Measurements from ENCODE around the gene DPF3. TPM values are rescaled to one million over a fixed set of nuclear protein-coding genes. Genes with fewer than 3 reads are reported as not detected.

The DPF3 gene
- total and polyA plus RNA-seq, 4 donors: 0.17 to 3.9 (median 0.52) TPM

GRCh38 chr14:72847721-72848120 lies 46.2 kb downstream of the DPF3 start:
- Histone ChIP-seq H3K36me3 (ENCODE audit: control insufficient read depth in 4 of 4, insufficient read depth in 4 of 4, low read length in 4 of 4) (no peaks in the 10 kb centered on the region), H3K4me3 (no peak overlapping the region), H3K9ac (ENCODE audit: insufficient read depth in 1 of 2, low read length in 2 of 2) (no peak overlapping the region), H3K27ac (ENCODE audit: low read depth in 1 of 2, low read length in 1 of 2) (no peak overlapping the region), H3K27me3 (ENCODE audit: control insufficient read depth in 3 of 3, insufficient read depth in 3 of 3, low read length in 2 of 3) (no peaks in the 10 kb centered on the region), H3K4me1 (ENCODE audit: control insufficient read depth in 5 of 5, insufficient read depth in 5 of 5, low read length in 5 of 5) (peaks cover 0 to 16% (median 0%) of the 10 kb centered on the region in 5 donors), H3K9me3 (ENCODE audit: control insufficient read depth in 4 of 4, insufficient read depth in 3 of 4, low read length in 3 of 4) (no peaks in the 10 kb centered on the region)
- DNase-seq (no peak), ATAC-seq (ENCODE audit: insufficient read depth, low FRiP score) (no peak)
- no peak for TF ChIP-seq CTCF (IDR thresholded peaks at IDR 0.05; ENCODE audit: control extremely low read depth, extremely low read depth)
- 96 to 97% methylated on average over 4 of the region's 4 CpGs for WGBS, 2 donors

GRCh38 chr14:72845683-72846082 lies 48.2 kb downstream of the DPF3 start:
- no peak for ATAC-seq (ENCODE audit: insufficient read depth, low FRiP score)
- no peaks in the 10 kb centered on the region for H3K9me3 ChIP-seq (ENCODE audit: control insufficient read depth in 4 of 4, insufficient read depth in 3 of 4, low read length in 3 of 4)
- H3K4me1 ChIP-seq (ENCODE audit: control insufficient read depth in 5 of 5, insufficient read depth in 5 of 5, low read length in 5 of 5): peaks cover 0 to 11% (median 0%) of the 10 kb centered on the region in 5 donors
- H3K4me3 ChIP-seq: no peak overlapping the region
- 84 to 89% methylated on average over 4 of the region's 4 CpGs for WGBS, 2 donors
- no peaks in the 10 kb centered on the region for H3K36me3 ChIP-seq (ENCODE audit: control insufficient read depth in 4 of 4, insufficient read depth in 4 of 4, low read length in 4 of 4)
- H3K27me3 ChIP-seq (ENCODE audit: control insufficient read depth in 3 of 3, insufficient read depth in 3 of 3, low read length in 2 of 3): no peaks in the 10 kb centered on the region
- H3K27ac ChIP-seq (ENCODE audit: low read depth in 1 of 2, low read length in 1 of 2): no peak overlapping the region
- no peak for TF ChIP-seq CTCF (IDR thresholded peaks at IDR 0.05; ENCODE audit: control extremely low read depth, extremely low read depth)
- DNase-seq: no peak
- H3K9ac ChIP-seq (ENCODE audit: insufficient read depth in 1 of 2, low read length in 2 of 2): no peak overlapping the region

GRCh38 chr14:72845196-72845595 lies 48.7 kb downstream of the DPF3 start:
- Histone ChIP-seq H3K36me3 (ENCODE audit: control insufficient read depth in 4 of 4, insufficient read depth in 4 of 4, low read length in 4 of 4) (no peaks in the 10 kb centered on the region), H3K4me3 (no peak overlapping the region), H3K9me3 (ENCODE audit: control insufficient read depth in 4 of 4, insufficient read depth in 3 of 4, low read length in 3 of 4) (no peaks in the 10 kb centered on the region), H3K9ac (ENCODE audit: insufficient read depth in 1 of 2, low read length in 2 of 2) (no peak overlapping the region), H3K4me1 (ENCODE audit: control insufficient read depth in 5 of 5, insufficient read depth in 5 of 5, low read length in 5 of 5) (peaks cover 0 to 6% (median 0%) of the 10 kb centered on the region in 5 donors), H3K27ac (ENCODE audit: low read depth in 1 of 2, low read length in 1 of 2) (peak overlapping the region in 1 of 2 donors; percentile 69), H3K27me3 (ENCODE audit: control insufficient read depth in 3 of 3, insufficient read depth in 3 of 3, low read length in 2 of 3) (no peaks in the 10 kb centered on the region)
- DNase-seq (no peak), ATAC-seq (ENCODE audit: insufficient read depth, low FRiP score) (no peak)
- WGBS, 2 donors: 87 to 91% methylated on average over 4 of the region's 4 CpGs
- no peak for TF ChIP-seq CTCF (IDR thresholded peaks at IDR 0.05; ENCODE audit: control extremely low read depth, extremely low read depth)

- TF ChIP-seq CTCF (IDR thresholded peaks at IDR 0.05; ENCODE audit: control extremely low read depth, extremely low read depth): no peak
- Histone ChIP-seq H3K4me1 (ENCODE audit: control insufficient read depth in 5 of 5, insufficient read depth in 5 of 5, low read length in 5 of 5) (peaks cover 0 to 4% (median 0%) of the 10 kb centered on the region in 5 donors), H3K27ac (ENCODE audit: low read depth in 1 of 2, low read length in 1 of 2) (peak overlapping the region in 1 of 2 donors; percentile 69), H3K4me3 (no peak overlapping the region), H3K27me3 (ENCODE audit: control insufficient read depth in 3 of 3, insufficient read depth in 3 of 3, low read length in 2 of 3) (no peaks in the 10 kb centered on the region), H3K36me3 (ENCODE audit: control insufficient read depth in 4 of 4, insufficient read depth in 4 of 4, low read length in 4 of 4) (no peaks in the 10 kb centered on the region), H3K9me3 (ENCODE audit: control insufficient read depth in 4 of 4, insufficient read depth in 3 of 4, low read length in 3 of 4) (no peaks in the 10 kb centered on the region), H3K9ac (ENCODE audit: insufficient read depth in 1 of 2, low read length in 2 of 2) (no peak overlapping the region)
- 91 to 92% methylated on average over 3 of the region's 3 CpGs for WGBS, 2 donors
- ATAC-seq (ENCODE audit: insufficient read depth, low FRiP score) (no peak), DNase-seq (no peak)
Measured at GRCh38 chr14:72844524-72844923, 49.4 kb downstream of the DPF3 start.

Data from lung (tissue), 12 donors.